ENCODE data around the gene MXRA7.
"Not testable (repeated sequence)": the region's sequence is repeated elsewhere in the genome, so short reads cannot be mapped to it uniquely, and the experiment has no call there.

Gene MXRA7

GRCh38 chr17:76710863-76711611 is at the start of gene MXRA7:
Gene MXRA7 (minus strand): TSS chr17:76710965. CDS start chr17:76710946, 19 bp downstream.
- DNase-seq (ENCODE audit: low read depth in 2 of 2): peak in 1 of 2 donors; percentile 63

- DNase-seq (ENCODE audit: low read depth in 2 of 2): no peak
These were observed 47.8 kb upstream of the MXRA7 start for GRCh38 chr17:76758570-76758969.

- no peak for DNase-seq (ENCODE audit: low read depth in 2 of 2)
These were observed 46.5 kb upstream of the MXRA7 start for GRCh38 chr17:76757256-76757655.

GRCh38 chr17:76755285-76755684 is 44.5 kb upstream of the MXRA7 start:
- no peak for DNase-seq (ENCODE audit: low read depth in 2 of 2)

- DNase-seq (ENCODE audit: low read depth in 2 of 2): no peak
These were observed 42.5 kb upstream of the MXRA7 start for GRCh38 chr17:76753061-76753961.

GRCh38 chr17:76752006-76752405 is 41.2 kb upstream of the MXRA7 start:
- no peak for DNase-seq (ENCODE audit: low read depth in 2 of 2)

GRCh38 chr17:76751416-76751993 is 40.7 kb upstream of the MXRA7 start:
- no peak for DNase-seq (ENCODE audit: low read depth in 2 of 2)

- no peak for DNase-seq (ENCODE audit: low read depth in 2 of 2)
These were observed 37.9 kb upstream of the MXRA7 start for GRCh38 chr17:76748657-76749056.

- DNase-seq (ENCODE audit: low read depth in 2 of 2): no peak
These were observed 37.1 kb upstream of the MXRA7 start for GRCh38 chr17:76747716-76748363.

- not testable (repeated sequence) for DNase-seq (ENCODE audit: low read depth in 2 of 2)
These were observed 35.0 kb upstream of the MXRA7 start for GRCh38 chr17:76745785-76746184.

GRCh38 chr17:76744747-76745146 is 34.0 kb upstream of the MXRA7 start:
- no peak for DNase-seq (ENCODE audit: low read depth in 2 of 2)

GRCh38 chr17:76742958-76743357 is 32.2 kb upstream of the MXRA7 start:
- DNase-seq (ENCODE audit: low read depth in 2 of 2): no peak

- DNase-seq (ENCODE audit: low read depth in 2 of 2): no peak
These were observed 29.8 kb upstream of the MXRA7 start for GRCh38 chr17:76740329-76741118.

GRCh38 chr17:76739568-76740115 is 28.9 kb upstream of the MXRA7 start:
- DNase-seq (ENCODE audit: low read depth in 2 of 2): not testable (repeated sequence)

- no peak for DNase-seq (ENCODE audit: low read depth in 2 of 2)
These were observed 27.7 kb upstream of the MXRA7 start for GRCh38 chr17:76738468-76738850.

GRCh38 chr17:76737676-76738467 is 27.1 kb upstream of the MXRA7 start, which contains the start of gene MFSD11:
Gene MFSD11 (plus strand): TSS chr17:76738119. CDS start chr17:76738353, 234 bp downstream.
- DNase-seq (ENCODE audit: low read depth in 2 of 2): peak; percentile 73 to 93

- DNase-seq (ENCODE audit: low read depth in 2 of 2): peak; percentile 95 to 98
These were observed 26.4 kb upstream of the MXRA7 start, which contains the start of gene SRSF2 for GRCh38 chr17:76737082-76737675. Gene SRSF2 (minus strand): TSS chr17:76737331. CDS start chr17:76737160, 171 bp downstream.

- peak in 1 of 2 donors; percentile 71 for DNase-seq (ENCODE audit: low read depth in 2 of 2)
These were observed 25.8 kb upstream of the MXRA7 start for GRCh38 chr17:76736349-76737081.

All from stimulated activated CD8-positive, alpha-beta memory T cell treated with anti-CD3 and anti-CD28 coated beads, Interleukin-7, amount 100 ng/mL, for 4 hours (primary cell).